K562 (cell line): ENCODE measurements around the gene SAPCD1. TPM values are rescaled to one million over a fixed set of nuclear protein-coding genes. Genes with fewer than 3 reads are reported as not detected.

ENCODE experiments used
- ATF3 ChIP-seq, 2 experiments: fragments of 450-650 bp in 1 of 2; sonication (generic) in 1 of 2; formaldehyde crosslinking in 1 of 2; IDR thresholded peaks in 1 of 2; conservative IDR thresholded peaks in 1 of 2; 2 replicates each; pipeline versions ENCODE4 v1.6.1 to v1.8.1; 2016 to 2023; ENCODE audit warnings: mild to moderate bottlenecking in 2 of 2, moderate library complexity in 2 of 2, inconsistent platforms in 1 of 2, missing genetic modification reagents in 1 of 2
- CBFA2T3 ChIP-seq: fragments of 450-650 bp; IDR thresholded peaks from 2 replicates; pipeline ENCODE4 v1.6.1; 2017
- CREB3L1 ChIP-seq: fragments of 450-650 bp; IDR thresholded peaks from 2 replicates; pipeline ENCODE4 v1.6.1; 2014; ENCODE audit warnings: low read depth, mild to moderate bottlenecking, moderate library complexity, borderline replicate concordance
- DMBX1 ChIP-seq: fragments of 250-450 bp; sonication (Bioruptor Pico); IDR thresholded peaks from 2 replicates; pipeline ENCODE4 v1.8.0; 2022; ENCODE audit warnings: inconsistent platforms, mild to moderate bottlenecking, moderate library complexity, borderline replicate concordance
- ID3 ChIP-seq, 2 experiments: fragments of 250-450 bp in 1 of 2; fragments of 450-650 bp in 1 of 2; sonication (Bioruptor Pico) in 1 of 2; IDR thresholded peaks; 2 replicates each; pipeline versions ENCODE4 v1.6.1 to v1.8.0; 2016 to 2021; ENCODE audit warnings: mild to moderate bottlenecking in 2 of 2, moderate library complexity in 2 of 2, missing compliant biosample characterization in 1 of 2, missing genetic modification characterization in 1 of 2
- ILF3 ChIP-seq: fragments of 450-650 bp; IDR thresholded peaks from 2 replicates; pipeline ENCODE4 v1.6.1; 2018; ENCODE audit warnings: antibody characterized with exemption, mild to moderate bottlenecking, moderate library complexity, borderline replicate concordance
- MBD1 ChIP-seq: fragments of 250-450 bp; sonication (Bioruptor Pico); IDR thresholded peaks from 2 replicates; pipeline ENCODE4 v1.8.0; 2022; ENCODE audit warnings: inconsistent platforms
- POLR3G ChIP-seq: IDR thresholded peaks from 2 replicates; pipeline ENCODE4 v1.6.1; 2011; ENCODE audit not compliant: insufficient read length, insufficient replicate concordance; ENCODE audit errors: extremely low read depth
- TBP ChIP-seq: optimal IDR thresholded peaks from 2 replicates; pipeline ENCODE3; 2011; ENCODE audit warnings: low read depth, low read length, improper control_type of control experiment
- WHSC1 ChIP-seq: IDR thresholded peaks from one replicate; pipeline ENCODE4 v1.6.1; 2012; ENCODE audit warnings: low read length, control low read depth, inconsistent platforms
- ZNF12 ChIP-seq: sonication (generic); formaldehyde crosslinking; IDR thresholded peaks from 2 replicates; pipeline ENCODE4 v1.4.0; 2020; ENCODE audit warnings: mild to moderate bottlenecking, missing genetic modification reagents
- ZNF184 ChIP-seq: sonication (generic); formaldehyde crosslinking; IDR thresholded peaks from 2 replicates; pipeline ENCODE4 v1.5.0; 2020; ENCODE audit warnings: missing genetic modification reagents
- ZNF518B ChIP-seq: fragments of 250-450 bp; sonication (Bioruptor Pico); IDR thresholded peaks from 2 replicates; pipeline ENCODE4 v1.5.0; 2021; ENCODE audit warnings: mild to moderate bottlenecking, moderate library complexity
- polyA plus RNA-seq, 8 experiments: library from polyadenylated mRNA; depleted of rRNA in 4 of 8; stranded (reverse) in 5 of 8; unstranded in 3 of 8; fragments of >200 nt; fragmentation: Nextera tagmentation in 2 of 8; fragmentation: Illumina TruSeq in 1 of 8; extraction: Ambion mirVana in 2 of 8; extraction: Trizol in 1 of 8; gene quantifications; 2 replicates each; pipeline versions ENCODE4 v1.2.1 to v1.2.3, GENCODE V29; 2011 to 2014; ENCODE audit warnings: inconsistent platforms in 1 of 8, missing spikeins in 1 of 8
- total RNA-seq, 7 experiments: library from RNA; depleted of rRNA in 6 of 7; stranded (reverse); fragments of >200 nt in 6 of 7; fragmentation: Illumina TruSeq in 2 of 7; extraction: Trizol in 2 of 7; gene quantifications; 2 replicates each; pipeline versions ENCODE4 v1.2.1 to v1.2.3, GENCODE V29; 2011 to 2021; ENCODE audit warnings: low replicate concordance in 1 of 7

Gene SAPCD1
- total and polyA plus RNA-seq, 9 of the 15 experiments (the other 6 are each of a cell fraction or from before 2014, with no cell fraction given): 2.6 to 30.2 (median 7.4) TPM

GRCh38 chr6:31737991-31738979 is 24.2 kb upstream of the SAPCD1 start (continued):
- TF ChIP-seq CREB3L1: no peak
- TF ChIP-seq ILF3: no peak
- peak; percentile 93 for TF ChIP-seq TBP
- TF ChIP-seq WHSC1: no peak
- TF ChIP-seq MBD1 (CRISPR knock-in tag): no peak
- TF ChIP-seq ZNF12 (CRISPR knock-in tag): peak; percentile 72; the same call in 1 of the 2 replicates
- TF ChIP-seq CBFA2T3: no peak
- TF ChIP-seq DMBX1 (CRISPR knock-in tag): peak; percentile 17; the same call in 1 of the 2 replicates
- no peak for TF ChIP-seq POLR3G
- no peak for TF ChIP-seq ZNF184 (CRISPR knock-in tag)
- no peak for TF ChIP-seq ID3 (CRISPR knock-in tag; IDR thresholded peaks at IDR 0.05)
- TF ChIP-seq ID3 (tag; IDR thresholded peaks at IDR 0.05): peak; percentile 87
- no peak for TF ChIP-seq ZNF518B (CRISPR knock-in tag)
- no peak for TF ChIP-seq ATF3 (IDR thresholded peaks at IDR 0.05)
- TF ChIP-seq ATF3 (CRISPR knock-in tag; conservative IDR thresholded peaks at IDR 0.05): peak; percentile 63
